NB4 (cell line): Measurements from ENCODE around the gene HIVEP2.
"Not testable (repeated sequence)": the region's sequence is repeated elsewhere in the genome, so short reads cannot be mapped to it uniquely, and the experiment has no call there.

Experiments
- CTCF ChIP-seq: IDR thresholded peaks from one replicate; pipeline ENCODE4 v1.5.1; 2012; ENCODE audit warnings: low read depth, low read length
- POLR2A ChIP-seq: IDR thresholded peaks from 2 replicates; pipeline ENCODE4 v1.6.1; 2011; ENCODE audit warnings: mild to moderate bottlenecking; ENCODE audit not compliant: insufficient read length; ENCODE audit errors: extremely low read depth

GRCh38 chr6:142970941-142971340, 26.0 kb upstream of the HIVEP2 start:
- not testable (repeated sequence) for TF ChIP-seq POLR2A, CTCF
